SK-N-SH (cell line): ENCODE measurements around the gene ALAS1.

Experiments
- CTCF ChIP-seq: fragments of 200-600 bp; sonication (generic); IDR thresholded peaks from 2 replicates; pipeline ENCODE4 v1.6.1; 2017; ENCODE audit warnings: antibody characterized with exemption, mild to moderate bottlenecking, moderate library complexity
- POLR2AphosphoS5 ChIP-seq: IDR thresholded peaks from 2 replicates; pipeline ENCODE4 v1.6.1; 2012; ENCODE audit warnings: low read depth, low read length
- RFX5 ChIP-seq: IDR thresholded peaks from 2 replicates; pipeline ENCODE4 v1.6.1; 2012; ENCODE audit warnings: mild to moderate bottlenecking, improper control_type of control experiment, low read length
- USF2 ChIP-seq: fragments of 150-350 bp; IDR thresholded peaks from 2 replicates; pipeline ENCODE4 v1.6.1; 2017; ENCODE audit warnings: antibody characterized with exemption, low read length, low read depth, borderline replicate concordance

DNA sequence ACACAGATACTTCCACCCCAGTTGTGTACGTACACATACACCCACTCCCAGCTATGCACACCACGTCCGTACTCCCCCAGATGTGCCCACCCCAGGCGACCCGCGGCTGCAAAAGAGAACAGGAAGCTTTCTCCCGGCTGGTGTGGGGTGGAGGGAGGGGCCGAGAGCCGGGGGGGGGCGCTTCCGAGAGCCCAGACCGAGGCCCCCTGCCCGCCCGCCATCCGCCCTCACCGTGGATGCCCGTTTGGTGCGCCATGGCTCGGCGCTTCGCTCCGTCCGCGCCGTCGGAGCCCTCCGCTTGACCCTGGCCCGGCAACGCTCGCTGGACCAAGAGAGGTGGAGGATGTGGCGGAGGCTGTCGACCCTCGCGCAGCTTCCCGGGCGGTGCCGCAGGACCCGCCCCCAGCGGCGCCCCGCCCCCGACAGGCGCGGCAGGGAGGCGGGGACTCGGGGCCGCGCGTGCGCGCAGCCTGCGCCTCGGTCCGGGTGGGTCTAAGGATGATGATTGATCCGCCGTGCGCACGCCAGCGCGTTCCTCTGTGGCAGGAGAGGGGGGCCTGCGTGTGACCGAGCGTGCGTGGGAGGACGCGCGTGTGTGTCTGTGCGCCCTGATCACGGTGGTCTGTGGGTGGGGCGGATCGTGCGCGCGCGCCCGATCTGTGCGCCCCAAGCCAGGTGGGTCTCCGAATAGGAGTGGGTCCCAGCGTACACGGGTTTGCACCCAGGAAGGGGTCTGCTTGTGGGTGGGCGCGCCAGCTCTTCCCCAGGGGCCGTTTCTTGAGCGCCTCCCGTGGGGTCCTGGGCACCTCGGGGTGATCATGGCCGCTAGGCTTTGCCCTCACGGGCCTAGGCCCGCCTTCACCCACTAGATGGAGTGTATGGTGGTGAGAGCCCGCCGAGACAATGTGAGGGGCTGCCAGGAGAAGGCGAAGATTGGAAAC lies 41.1 kb downstream of the ALAS1 start, which contains the start of gene TWF2:
- TF ChIP-seq CTCF (peak; percentile 53), USF2 (no peak), POLR2AphosphoS5 (peak; percentile 69; the same call in 1 of the 2 replicates), RFX5 (no peak)
